Measurements from ENCODE around the gene ZNF430.
A peak's percentile ranks its signal among the peaks of the same experiment; 100 is the strongest.

Gene ZNF430

DNA sequence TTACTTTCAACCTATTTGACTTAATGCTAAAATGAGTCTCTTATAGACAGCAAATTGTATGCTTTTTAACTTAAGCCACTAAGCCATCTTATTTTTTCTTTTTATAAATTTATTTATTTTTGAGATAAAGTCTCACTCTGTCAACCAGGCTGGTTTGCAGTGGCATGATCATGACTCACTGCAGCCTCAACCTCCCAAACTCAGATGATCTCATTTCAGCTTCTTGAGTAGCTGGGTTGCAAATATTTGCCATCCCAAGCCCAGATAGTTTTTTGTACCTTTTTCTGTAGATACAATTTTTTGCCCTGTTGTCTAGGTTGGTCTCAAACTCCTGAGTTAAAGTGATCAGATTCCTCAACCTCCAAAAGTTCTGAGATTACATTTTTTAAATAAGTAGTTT, 88.7 kb downstream of the ZNF430 start:
- TF ChIP-seq, protein P1, sequence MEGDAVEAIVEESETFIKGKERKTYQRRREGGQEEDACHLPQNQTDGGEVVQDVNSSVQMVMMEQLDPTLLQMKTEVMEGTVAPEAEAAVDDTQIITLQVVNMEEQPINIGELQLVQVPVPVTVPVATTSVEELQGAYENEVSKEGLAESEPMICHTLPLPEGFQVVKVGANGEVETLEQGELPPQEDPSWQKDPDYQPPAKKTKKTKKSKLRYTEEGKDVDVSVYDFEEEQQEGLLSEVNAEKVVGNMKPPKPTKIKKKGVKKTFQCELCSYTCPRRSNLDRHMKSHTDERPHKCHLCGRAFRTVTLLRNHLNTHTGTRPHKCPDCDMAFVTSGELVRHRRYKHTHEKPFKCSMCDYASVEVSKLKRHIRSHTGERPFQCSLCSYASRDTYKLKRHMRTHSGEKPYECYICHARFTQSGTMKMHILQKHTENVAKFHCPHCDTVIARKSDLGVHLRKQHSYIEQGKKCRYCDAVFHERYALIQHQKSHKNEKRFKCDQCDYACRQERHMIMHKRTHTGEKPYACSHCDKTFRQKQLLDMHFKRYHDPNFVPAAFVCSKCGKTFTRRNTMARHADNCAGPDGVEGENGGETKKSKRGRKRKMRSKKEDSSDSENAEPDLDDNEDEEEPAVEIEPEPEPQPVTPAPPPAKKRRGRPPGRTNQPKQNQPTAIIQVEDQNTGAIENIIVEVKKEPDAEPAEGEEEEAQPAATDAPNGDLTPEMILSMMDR (IDR thresholded peaks at IDR 0.05; ENCODE audit: insufficient read depth, low read depth, low read length, missing control alignments) = no peak
- no peak overlapping the region for H3K4me3 ChIP-seq (ENCODE audit: low read length)
- peak; percentile 54 for DNase-seq (ENCODE audit: low read depth)
